HepG2 (cell line): Measurements from ENCODE around the gene STARD10. TPM values are rescaled to one million over a fixed set of nuclear protein-coding genes. Genes with fewer than 3 reads are reported as not detected.

Experiments used
- ATAC-seq: fragments of 200-7000 bp; cut with Tn5 transposase; 3 replicates; pipeline ENCODE4 v1.9.1; 2020; ENCODE audit warnings: mild to moderate bottlenecking, moderate library complexity
- BruUV-seq: library from RNA; stranded (reverse); fragments of 400-500 nt; replicated peaks from 2 replicates; lab custom pipeline; 2021; lab: Mats Ljungman, UMichigan
- CTCF ChIA-PET: fragments of 300-600 bp; formaldehyde crosslinking; extraction: SDS; loops from one replicate; lab custom pipeline; 2021; ENCODE audit warnings: low total read pairs, inconsistent platforms, low intra/inter-chr PET ratio; lab: Yijun Ruan, JAX
- POLR2A ChIA-PET: fragments of 350-600 bp; sonication (Branson Sonifier 250); formaldehyde crosslinking; loops from one replicate; lab custom pipeline; 2020; ENCODE audit warnings: antibody characterized with exemption, inconsistent platforms; lab: Yijun Ruan, JAX
- DNase-seq: peaks from one replicate; pipeline ENCODE4 v3.0.0-alpha.2; 2015; ENCODE audit warnings: low spot score
- FAIRE-seq: peaks from 3 replicates; lab custom pipeline; 2011; peaks lifted over from hg19 to GRCh38; lab: Jason Lieb, UNC
- H2AFZ ChIP-seq: one replicate; pipeline ENCODE4 v1.6.1; 2011; ENCODE audit warnings: low read length, inconsistent platforms
- H3K27ac ChIP-seq: fragments of 300-600 bp; 3 replicates; pipeline ENCODE4 v1.8.0; 2011; ENCODE audit warnings: mixed run types, mild to moderate bottlenecking, mixed read lengths, low read length, inconsistent platforms; ENCODE audit not compliant: insufficient read depth; ENCODE audit errors: extremely low read length
- H3K27me3 ChIP-seq, 2 experiments: fragments of 200-600 bp in 1 of 2; 2 replicates in 1 of 2; 3 replicates in 1 of 2; pipeline versions ENCODE4 v1.6.0 to v1.8.0; 2011; ENCODE audit warnings: low read length in 2 of 2, mild to moderate bottlenecking in 2 of 2, moderate library complexity in 2 of 2, inconsistent platforms in 1 of 2; ENCODE audit not compliant: insufficient read depth in 2 of 2, control insufficient read depth in 1 of 2
- H3K36me3 ChIP-seq, 2 experiments: fragments of 200-600 bp in 1 of 2; replicated peaks in 1 of 2; 2 replicates in 1 of 2; 3 replicates in 1 of 2; pipeline versions ENCODE4 v1.5.1 to v1.8.0; 2011; ENCODE audit warnings: low read length in 2 of 2, inconsistent platforms in 1 of 2; ENCODE audit not compliant: insufficient read depth in 2 of 2, control insufficient read depth in 1 of 2
- H3K4me1 ChIP-seq: 2 replicates; pipeline ENCODE4 v1.5.1; 2012; ENCODE audit warnings: low read length, inconsistent platforms; ENCODE audit not compliant: insufficient read depth
- H3K4me2 ChIP-seq: 2 replicates; pipeline ENCODE4 v1.6.0; 2011; ENCODE audit warnings: low read depth, low read length, inconsistent platforms
- H3K4me3 ChIP-seq, 3 experiments: fragments of 200-600 bp in 1 of 3; sonication (generic), shearing (Covaris generic) in 1 of 3; replicated peaks in 1 of 3; 2 replicates each; pipeline ENCODE4 v1.5.1; 2011 to 2016; ENCODE audit warnings: low read length in 3 of 3, inconsistent platforms in 2 of 3, low read depth in 2 of 3, mild to moderate bottlenecking in 2 of 3, control low read depth in 1 of 3, mixed read lengths in 1 of 3; ENCODE audit not compliant: insufficient read depth in 1 of 3
- H3K79me2 ChIP-seq: one replicate; pipeline ENCODE4 v1.6.1; 2011; ENCODE audit warnings: low read length, inconsistent platforms; ENCODE audit not compliant: insufficient read depth
- H3K9ac ChIP-seq: 2 replicates; pipeline ENCODE4 v1.6.0; 2011; ENCODE audit warnings: mild to moderate bottlenecking, low read depth, low read length, inconsistent platforms; ENCODE audit not compliant: insufficient read depth
- H3K9me3 ChIP-seq: 2 replicates; pipeline ENCODE4 v1.5.1; 2012; ENCODE audit warnings: mild to moderate bottlenecking, low read length
- H4K20me1 ChIP-seq: 2 replicates; pipeline ENCODE4 v1.6.0; 2011; ENCODE audit warnings: inconsistent platforms, mild to moderate bottlenecking, low read length, moderate library complexity; ENCODE audit not compliant: insufficient read depth
- HHEX ChIP-seq: IDR thresholded peaks from 2 replicates; pipeline ENCODE4 v1.6.1; 2016; ENCODE audit warnings: control low read depth
- HNRNPL ChIP-seq: fragments of 200-400 bp; formaldehyde crosslinking; IDR thresholded peaks from 2 replicates; pipeline ENCODE4 v1.6.1; 2017; ENCODE audit warnings: mild to moderate bottlenecking, low read depth, low read length
- PBX3 ChIP-seq: sonication (generic); formaldehyde crosslinking; IDR thresholded peaks from 2 replicates; pipeline ENCODE4 v1.8.1; 2023; ENCODE audit warnings: missing genetic modification reagents, inconsistent platforms, borderline replicate concordance
- TAF1 ChIP-seq: sonication (generic); formaldehyde crosslinking; IDR thresholded peaks from 2 replicates; pipeline ENCODE4 v1.4.0; 2020; ENCODE audit warnings: missing genetic modification reagents
- TCF7L2 ChIP-seq: IDR thresholded peaks from 2 replicates; pipeline ENCODE4 v1.6.1; 2011; ENCODE audit warnings: mild to moderate bottlenecking, low read depth, low read length, moderate library complexity
- ZBTB2 ChIP-seq: sonication (generic); formaldehyde crosslinking; IDR thresholded peaks from 2 replicates; pipeline ENCODE4 v1.8.0; 2022; ENCODE audit warnings: low read depth, missing genetic modification reagents
- ZMAT3 ChIP-seq: sonication (generic); formaldehyde crosslinking; conservative IDR thresholded peaks from 2 replicates; pipeline ENCODE4 v1.7.0; 2021; ENCODE audit warnings: missing genetic modification reagents
- ZNF232 ChIP-seq: sonication (generic); formaldehyde crosslinking; IDR thresholded peaks from 2 replicates; pipeline ENCODE4 v1.4.0; 2020; ENCODE audit warnings: missing genetic modification reagents, borderline replicate concordance
- ZNF724P ChIP-seq: sonication (generic); formaldehyde crosslinking; IDR thresholded peaks from 2 replicates; pipeline ENCODE4 v1.8.0; 2022; ENCODE audit warnings: missing genetic modification reagents, borderline replicate concordance
- WGBS: methylation state at CpG from one replicate; pipeline ENCODE4 v1.1.6; 2017; ENCODE audit warnings: low lambda C conversion rate; 5-methylcytosine and 5-hydroxymethylcytosine counted together
- in situ Hi-C: cut with HindIII; loops from 2 replicates; pipeline ENCODE4 v1.10.0; 2017; ENCODE audit warnings: low pct_unique_long_range_greater_than_20kb; ENCODE audit not compliant: extremely low pct_ligation_motif_present
- intact Hi-C: fragments of 100-400 bp; cut with micrococcal nuclease; formaldehyde crosslinking; loops from one replicate; pipeline ENCODE4 v1.10.0; 2022; ENCODE audit not compliant: unreplicated experiment
- polyA plus RNA-seq, 8 experiments: library from polyadenylated mRNA; depleted of rRNA in 3 of 8; stranded (reverse) in 7 of 8; unstranded in 1 of 8; fragments of >200 nt; fragmentation: Illumina TruSeq in 4 of 8; extraction: Trizol in 4 of 8; gene quantifications; 2 replicates each; pipeline versions ENCODE4 v1.2.1 to v1.2.3, GENCODE V29; 2011 to 2016; ENCODE audit warnings: low read depth in 4 of 8, missing spikeins in 1 of 8, mixed read lengths in 1 of 8; ENCODE audit not compliant: insufficient read depth in 1 of 8
- total RNA-seq, 5 experiments: library from RNA; depleted of rRNA; stranded (reverse); fragments of >200 nt; fragmentation: Illumina TruSeq; extraction: Trizol; gene quantifications; 2 replicates each; pipeline ENCODE4 v1.2.3, GENCODE V29; 2016; ENCODE audit warnings: low read depth in 1 of 5

STARD10 gene
- total and polyA plus RNA-seq, 2 of the 13 experiments (the other 11 are each of a cell fraction or from before 2014, with no cell fraction given) = 260 to 341 TPM

GRCh38 chr11:72707032-72707431, 86.8 kb downstream of the STARD10 start:
- H4K20me1 ChIP-seq = no peaks in the 10 kb centered on the region
- no peak for ATAC-seq
- in situ Hi-C loops = no loop called here
- H3K27me3 ChIP-seq = no peaks in the 10 kb centered on the region
- intact Hi-C loops = no loop called here
- DNase-seq = no peak
- H3K4me1 ChIP-seq = no peaks in the 10 kb centered on the region
- WGBS = 100% methylated on average over 6 of the region's 9 CpGs
- no peak overlapping the region for H3K9ac ChIP-seq
- H3K4me2 ChIP-seq = no peak overlapping the region
- no TSS peak for BruUV-seq
- no peak overlapping the region for H2AFZ ChIP-seq
- H3K79me2 ChIP-seq = no peaks in the 10 kb centered on the region
- CTCF ChIA-PET = no interaction called here
- no peak for FAIRE-seq
- peaks cover 52 to 86% of the 10 kb centered on the region in 2 experiments for H3K36me3 ChIP-seq
- no peak overlapping the region for H3K27ac ChIP-seq
- H3K9me3 ChIP-seq = no peaks in the 10 kb centered on the region
- no peak overlapping the region for H3K4me3 ChIP-seq
- TF ChIP-seq HHEX = no peak
- no peak for TF ChIP-seq ZMAT3 (CRISPR knock-in tag)
- no peak for TF ChIP-seq HNRNPL
- TF ChIP-seq ZNF724P (CRISPR knock-in tag) = no peak
- TF ChIP-seq TCF7L2 = no peak
- no peak for TF ChIP-seq ZBTB2
- TF ChIP-seq TAF1 (CRISPR knock-in tag) = no peak
- no peak for TF ChIP-seq PBX3 (CRISPR knock-in tag)
- no peak for TF ChIP-seq ZNF232 (CRISPR knock-in tag)
- POLR2A ChIA-PET = no interaction called here
